Karpas-422 (cell line): ENCODE results near the gene WNT10A. TPM values are rescaled to one million over a fixed set of nuclear protein-coding genes. Genes with fewer than 3 reads are reported as not detected.

Experiments used
- DNase-seq: peaks from one replicate; pipeline ENCODE4 v3.0.0-alpha.2; 2015
- H2AFZ ChIP-seq: fragments of 200-600 bp; sonication (generic); 2 replicates; pipeline ENCODE4 v1.6.1; 2014; ENCODE audit warnings: antibody characterized with exemption, low read length, mixed read lengths
- H3K27ac ChIP-seq: fragments of 200-600 bp; sonication (generic); 2 replicates; pipeline ENCODE4 v1.5.1; 2014; ENCODE audit warnings: mild to moderate bottlenecking, low read length, moderate library complexity
- H3K27me3 ChIP-seq: fragments of 200-600 bp; sonication (generic); 2 replicates; pipeline ENCODE4 v1.6.1; 2014; ENCODE audit warnings: low read length, mixed read lengths
- H3K36me3 ChIP-seq: fragments of 200-600 bp; sonication (generic); 2 replicates; pipeline ENCODE4 v1.6.1; 2014; ENCODE audit warnings: low read length, mixed read lengths; ENCODE audit not compliant: insufficient read depth
- H3K4me1 ChIP-seq: fragments of 200-600 bp; sonication (generic); 2 replicates; pipeline ENCODE4 v1.6.1; 2014; ENCODE audit warnings: mild to moderate bottlenecking, low read length, mixed read lengths
- H3K4me2 ChIP-seq: fragments of 200-600 bp; sonication (generic); 2 replicates; pipeline ENCODE4 v1.6.1; 2014; ENCODE audit warnings: low read length, low read depth, mild to moderate bottlenecking; ENCODE audit not compliant: poor library complexity, severe bottlenecking
- H3K4me3 ChIP-seq: fragments of 200-600 bp; sonication (generic); 2 replicates; pipeline ENCODE4 v1.5.1; 2014; ENCODE audit warnings: mild to moderate bottlenecking, antibody characterized with exemption, low read length, mixed read lengths
- H3K79me2 ChIP-seq: fragments of 200-600 bp; sonication (generic); 2 replicates; pipeline ENCODE4 v1.6.1; 2014; ENCODE audit warnings: mild to moderate bottlenecking, low read length, mixed read lengths
- H3K9ac ChIP-seq: fragments of 200-600 bp; sonication (generic); 2 replicates; pipeline ENCODE4 v1.6.0; 2014; ENCODE audit warnings: low read length
- H3K9me2 ChIP-seq: fragments of 200-600 bp; sonication (generic), shearing (Covaris generic); replicated peaks from 2 replicates; pipeline ENCODE4 v1.6.0; 2014; ENCODE audit warnings: mild to moderate bottlenecking, low read length, moderate library complexity; ENCODE audit not compliant: insufficient read depth
- H3K9me3 ChIP-seq: fragments of 300-700, 200-600 bp; sonication (generic); 2 replicates; pipeline ENCODE4 v1.6.1; 2014; ENCODE audit warnings: low read length, mixed read lengths
- H4K20me1 ChIP-seq: fragments of 200-600 bp; sonication (generic); 2 replicates; pipeline ENCODE4 v1.6.1; 2014; ENCODE audit warnings: mild to moderate bottlenecking, antibody characterized with exemption, low read length, low read depth; ENCODE audit not compliant: insufficient read depth
- total RNA-seq: library from RNA; depleted of rRNA; stranded (reverse); fragments of >200 nt; shearing (Covaris generic); gene quantifications from 2 replicates; pipeline ENCODE4 v1.2.3, GENCODE V29; 2014; ENCODE audit warnings: low replicate concordance

The WNT10A gene
- total RNA-seq, 1 experiment from 2014 or later = 2.9 TPM

GRCh38 chr2:218854860-218855259 lies 25.8 kb upstream of the WNT10A start:
- no peak overlapping the region for H3K4me3 ChIP-seq
- no peaks in the 10 kb centered on the region for H3K9me3 ChIP-seq
- no peaks in the 10 kb centered on the region for H3K36me3 ChIP-seq
- no peaks in the 10 kb centered on the region for H3K27me3 ChIP-seq
- no peaks in the 10 kb centered on the region for H3K79me2 ChIP-seq
- H4K20me1 ChIP-seq = no peaks in the 10 kb centered on the region
- H3K4me1 ChIP-seq = no peaks in the 10 kb centered on the region
- no peak overlapping the region for H3K9ac ChIP-seq
- DNase-seq = no peak
- no peaks in the 10 kb centered on the region for H3K9me2 ChIP-seq
- H3K4me2 ChIP-seq = no peak overlapping the region
- no peak overlapping the region for H3K27ac ChIP-seq
- no peak overlapping the region for H2AFZ ChIP-seq

- Histone ChIP-seq H2AFZ (no peak overlapping the region), H4K20me1 (no peaks in the 10 kb centered on the region), H3K27me3 (no peaks in the 10 kb centered on the region), H3K4me1 (no peaks in the 10 kb centered on the region), H3K9ac (no peak overlapping the region), H3K79me2 (no peaks in the 10 kb centered on the region), H3K9me3 (no peaks in the 10 kb centered on the region), H3K4me3 (no peak overlapping the region), H3K9me2 (no peaks in the 10 kb centered on the region), H3K36me3 (no peaks in the 10 kb centered on the region), H3K4me2 (no peak overlapping the region), H3K27ac (no peak overlapping the region)
- DNase-seq = no peak
These were observed 25.1 kb upstream of the WNT10A start for GRCh38 chr2:218855305-218856166.

GRCh38 chr2:218856167-218856895 lies 24.3 kb upstream of the WNT10A start:
- H3K79me2 ChIP-seq = no peaks in the 10 kb centered on the region
- no peak overlapping the region for H3K4me3 ChIP-seq
- H3K4me2 ChIP-seq = no peak overlapping the region
- H2AFZ ChIP-seq = no peak overlapping the region
- no peaks in the 10 kb centered on the region for H4K20me1 ChIP-seq
- H3K27me3 ChIP-seq = no peaks in the 10 kb centered on the region
- no peak for DNase-seq
- no peaks in the 10 kb centered on the region for H3K9me2 ChIP-seq
- no peak overlapping the region for H3K27ac ChIP-seq
- no peaks in the 10 kb centered on the region for H3K4me1 ChIP-seq
- H3K9ac ChIP-seq = no peak overlapping the region
- no peaks in the 10 kb centered on the region for H3K36me3 ChIP-seq
- H3K9me3 ChIP-seq = no peaks in the 10 kb centered on the region

- no peak overlapping the region for H3K27ac ChIP-seq
- H4K20me1 ChIP-seq = no peaks in the 10 kb centered on the region
- no peak overlapping the region for H2AFZ ChIP-seq
- H3K4me2 ChIP-seq = no peak overlapping the region
- no peaks in the 10 kb centered on the region for H3K9me2 ChIP-seq
- H3K9me3 ChIP-seq = no peaks in the 10 kb centered on the region
- H3K27me3 ChIP-seq = no peaks in the 10 kb centered on the region
- no peak for DNase-seq
- H3K36me3 ChIP-seq = no peaks in the 10 kb centered on the region
- no peaks in the 10 kb centered on the region for H3K79me2 ChIP-seq
- no peaks in the 10 kb centered on the region for H3K4me1 ChIP-seq
- H3K9ac ChIP-seq = no peak overlapping the region
- H3K4me3 ChIP-seq = no peak overlapping the region
These were observed 23.8 kb upstream of the WNT10A start for GRCh38 chr2:218856896-218857243.

- DNase-seq = no peak
- Histone ChIP-seq H3K4me1 (no peaks in the 10 kb centered on the region), H3K4me3 (no peak overlapping the region), H2AFZ (no peak overlapping the region), H3K9ac (no peak overlapping the region), H3K4me2 (no peak overlapping the region), H4K20me1 (no peaks in the 10 kb centered on the region), H3K9me2 (no peaks in the 10 kb centered on the region), H3K27ac (no peak overlapping the region), H3K9me3 (no peaks in the 10 kb centered on the region), H3K27me3 (no peaks in the 10 kb centered on the region), H3K79me2 (no peaks in the 10 kb centered on the region), H3K36me3 (no peaks in the 10 kb centered on the region)
These were observed 23.1 kb upstream of the WNT10A start for GRCh38 chr2:218857371-218858137.

- no peaks in the 10 kb centered on the region for H3K36me3 ChIP-seq
- no peak overlapping the region for H3K4me3 ChIP-seq
- H3K9ac ChIP-seq = no peak overlapping the region
- no peak for DNase-seq
- no peaks in the 10 kb centered on the region for H3K4me1 ChIP-seq
- H3K79me2 ChIP-seq = no peaks in the 10 kb centered on the region
- H3K27ac ChIP-seq = no peak overlapping the region
- H3K27me3 ChIP-seq = no peaks in the 10 kb centered on the region
- H4K20me1 ChIP-seq = no peaks in the 10 kb centered on the region
- H3K4me2 ChIP-seq = no peak overlapping the region
- no peaks in the 10 kb centered on the region for H3K9me3 ChIP-seq
- H2AFZ ChIP-seq = no peak overlapping the region
- H3K9me2 ChIP-seq = no peaks in the 10 kb centered on the region
These were observed 22.6 kb upstream of the WNT10A start for GRCh38 chr2:218858138-218858445.

GRCh38 chr2:218858671-218859555 lies 21.7 kb upstream of the WNT10A start:
- no peak overlapping the region for H3K4me3 ChIP-seq
- H3K4me1 ChIP-seq = no peaks in the 10 kb centered on the region
- H3K4me2 ChIP-seq = no peak overlapping the region
- H3K27ac ChIP-seq = no peak overlapping the region
- no peaks in the 10 kb centered on the region for H3K9me2 ChIP-seq
- no peak for DNase-seq
- no peak overlapping the region for H3K9ac ChIP-seq
- H3K9me3 ChIP-seq = no peaks in the 10 kb centered on the region
- H4K20me1 ChIP-seq = no peaks in the 10 kb centered on the region
- H3K27me3 ChIP-seq = no peaks in the 10 kb centered on the region
- H3K79me2 ChIP-seq = no peaks in the 10 kb centered on the region
- H3K36me3 ChIP-seq = no peaks in the 10 kb centered on the region
- H2AFZ ChIP-seq = no peak overlapping the region
